ENCODE measurements around the gene SLC16A3. TPM values are rescaled to one million over a fixed set of nuclear protein-coding genes. Genes with fewer than 3 reads are reported as not detected.

The SLC16A3 gene
- total and polyA plus RNA-seq, 10 of the 15 experiments (the other 5 are each of a cell fraction or from before 2014, with no cell fraction given), result 0.10 to 46.5 (median 8.0) TPM

- TF ChIP-seq SMARCA5 (IDR thresholded peaks at IDR 0.05) (no peak), NR2F1 (conservative IDR thresholded peaks at IDR 0.05) (peak; percentile 57), HDGF (IDR thresholded peaks at IDR 0.05) (peak; percentile 87), BHLHE40 (IDR thresholded peaks at IDR 0.05; ENCODE audit: borderline replicate concordance in 1 of 2, low read depth in 2 of 2, low read length in 1 of 2) (peak in 1 of 2 experiments; percentile 12; a peak in 1 of 4 replicates), IKZF1 (conservative IDR thresholded peaks at IDR 0.05) (peak; percentile 35; the same call in 1 of the 2 replicates), MTA2 (IDR thresholded peaks at IDR 0.05; ENCODE audit: low read depth) (0 out of 2 replicates have a peak, but pooled peaks have one; percentile 35), BCL3 (IDR thresholded peaks at IDR 0.05; ENCODE audit: borderline replicate concordance, insufficient read depth, low read depth, low read length, poor library complexity, severe bottlenecking) (peak; percentile 71)
- TF ChIP-seq, protein P1, sequence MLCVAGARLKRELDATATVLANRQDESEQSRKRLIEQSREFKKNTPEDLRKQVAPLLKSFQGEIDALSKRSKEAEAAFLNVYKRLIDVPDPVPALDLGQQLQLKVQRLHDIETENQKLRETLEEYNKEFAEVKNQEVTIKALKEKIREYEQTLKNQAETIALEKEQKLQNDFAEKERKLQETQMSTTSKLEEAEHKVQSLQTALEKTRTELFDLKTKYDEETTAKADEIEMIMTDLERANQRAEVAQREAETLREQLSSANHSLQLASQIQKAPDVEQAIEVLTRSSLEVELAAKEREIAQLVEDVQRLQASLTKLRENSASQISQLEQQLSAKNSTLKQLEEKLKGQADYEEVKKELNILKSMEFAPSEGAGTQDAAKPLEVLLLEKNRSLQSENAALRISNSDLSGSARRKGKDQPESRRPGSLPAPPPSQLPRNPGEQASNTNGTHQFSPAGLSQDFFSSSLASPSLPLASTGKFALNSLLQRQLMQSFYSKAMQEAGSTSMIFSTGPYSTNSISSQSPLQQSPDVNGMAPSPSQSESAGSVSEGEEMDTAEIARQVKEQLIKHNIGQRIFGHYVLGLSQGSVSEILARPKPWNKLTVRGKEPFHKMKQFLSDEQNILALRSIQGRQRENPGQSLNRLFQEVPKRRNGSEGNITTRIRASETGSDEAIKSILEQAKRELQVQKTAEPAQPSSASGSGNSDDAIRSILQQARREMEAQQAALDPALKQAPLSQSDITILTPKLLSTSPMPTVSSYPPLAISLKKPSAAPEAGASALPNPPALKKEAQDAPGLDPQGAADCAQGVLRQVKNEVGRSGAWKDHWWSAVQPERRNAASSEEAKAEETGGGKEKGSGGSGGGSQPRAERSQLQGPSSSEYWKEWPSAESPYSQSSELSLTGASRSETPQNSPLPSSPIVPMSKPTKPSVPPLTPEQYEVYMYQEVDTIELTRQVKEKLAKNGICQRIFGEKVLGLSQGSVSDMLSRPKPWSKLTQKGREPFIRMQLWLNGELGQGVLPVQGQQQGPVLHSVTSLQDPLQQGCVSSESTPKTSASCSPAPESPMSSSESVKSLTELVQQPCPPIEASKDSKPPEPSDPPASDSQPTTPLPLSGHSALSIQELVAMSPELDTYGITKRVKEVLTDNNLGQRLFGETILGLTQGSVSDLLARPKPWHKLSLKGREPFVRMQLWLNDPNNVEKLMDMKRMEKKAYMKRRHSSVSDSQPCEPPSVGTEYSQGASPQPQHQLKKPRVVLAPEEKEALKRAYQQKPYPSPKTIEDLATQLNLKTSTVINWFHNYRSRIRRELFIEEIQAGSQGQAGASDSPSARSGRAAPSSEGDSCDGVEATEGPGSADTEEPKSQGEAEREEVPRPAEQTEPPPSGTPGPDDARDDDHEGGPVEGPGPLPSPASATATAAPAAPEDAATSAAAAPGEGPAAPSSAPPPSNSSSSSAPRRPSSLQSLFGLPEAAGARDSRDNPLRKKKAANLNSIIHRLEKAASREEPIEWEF (IDR thresholded peaks at IDR 0.05; ENCODE audit: insufficient replicate concordance, low read depth, low read length), result no peak
- H3K27me3 ChIP-seq (replicated peaks in 1 of 2; ENCODE audit: control insufficient read depth in 2 of 2, insufficient read depth in 2 of 2, low read length in 1 of 2), result no peaks in the 10 kb centered on the region
- intact Hi-C loops (cut with micrococcal nuclease; ENCODE audit: unreplicated experiment), result no loop called here
- no peak overlapping the region for H3K4me2 ChIP-seq (ENCODE audit: control insufficient read depth, insufficient read depth)
- ChIA-PET CTCF (interaction anchor here (1.5 to 2.0 kb wide), 2 partner anchors 11 to 40 kb away, joined by 3 to 6 read pairs; no protein-coding TSS in a partner anchor), SMC1A (ENCODE audit: uncharacterized antibody, unreplicated experiment) (interaction anchor here (1.1 to 1.6 kb wide), 2 partner anchors 16 to 39 kb away, joined by 3 to 5 read pairs; no protein-coding TSS in a partner anchor), RAD21 (ENCODE audit: unreplicated experiment) (no interaction called here), POLR2A (interaction anchor here (2.6 kb wide), 1 partner anchor 8 kb away, joined by 16 read pairs; the partner anchor contains the start of gene CSNK1D)
- 37% methylated on average over 22 of the region's 22 CpGs for WGBS (ENCODE audit: insufficient coverage, insufficient replicate concordance, low lambda C conversion rate, missing lambda C conversion rate)
- H2AFZ ChIP-seq (ENCODE audit: control insufficient read depth, low read depth, low read length), result no peak overlapping the region
- H3K27ac ChIP-seq (ENCODE audit: control insufficient read depth, insufficient read depth), result no peak overlapping the region
- peak; percentile 67 for ATAC-seq
- H3K4me3 ChIP-seq, result no peak overlapping the region
- H3K4me1 ChIP-seq (ENCODE audit: control insufficient read depth, insufficient read depth, low read length), result no peaks in the 10 kb centered on the region
- no peaks in the 10 kb centered on the region for H3K9me3 ChIP-seq (replicated peaks; ENCODE audit: control insufficient read depth, insufficient read depth, low read length)
- no peak for FAIRE-seq
- no TSS peak for BruUV-seq (replicated peaks)
- H3K36me3 ChIP-seq (ENCODE audit: control insufficient read depth in 2 of 2, insufficient read depth in 2 of 2, low read length in 1 of 2), result no peaks in the 10 kb centered on the region
- no peak overlapping the region for H3K9ac ChIP-seq (ENCODE audit: control insufficient read depth, insufficient read depth, low read length)
- H4K20me1 ChIP-seq (ENCODE audit: control insufficient read depth, insufficient read depth), result no peaks in the 10 kb centered on the region
- no peaks in the 10 kb centered on the region for H3K79me2 ChIP-seq (ENCODE audit: control insufficient read depth, insufficient read depth, low read length)
- DNase-seq (ENCODE audit: low read depth, low spot score), result peak; percentile 30
- in situ Hi-C loops (cut with MboI), result no loop called here
Observed at GRCh38 chr17:82281502-82282238, 52.8 kb downstream of the SLC16A3 start.
